HL-60 (cell line): Measurements from ENCODE around the gene PCSK2.

Source experiments
- DNase-seq, 2 experiments: peaks; one replicate each; pipeline ENCODE4 v3.0.0-alpha.2; 2010 to 2020; ENCODE audit warnings: low read depth in 1 of 2, low spot score in 1 of 2
- H3K27ac ChIP-seq: fragments of 250-450 bp; sonication (Bioruptor Pico); replicated peaks from 2 replicates; pipeline ENCODE4 v1.5.1; 2020; ENCODE audit warnings: mild to moderate bottlenecking, moderate library complexity
- H3K27me3 ChIP-seq: fragments of 250-450 bp; sonication (Bioruptor Pico); 2 replicates; pipeline ENCODE4 v1.5.1; 2021; ENCODE audit warnings: mild to moderate bottlenecking, moderate library complexity; ENCODE audit not compliant: insufficient read depth, poor library complexity, severe bottlenecking
- H3K4me3 ChIP-seq: replicated peaks from 2 replicates; pipeline ENCODE4 v1.5.1; 2011; ENCODE audit warnings: mild to moderate bottlenecking, control low read depth, low read length; ENCODE audit not compliant: insufficient read depth
- GABPA ChIP-seq: IDR thresholded peaks from 2 replicates; pipeline ENCODE4 v1.6.1; 2012; ENCODE audit warnings: low read depth
- POLR2AphosphoS5 ChIP-seq: IDR thresholded peaks from 2 replicates; pipeline ENCODE4 v1.6.1; 2012; ENCODE audit warnings: low read depth
- SPI1 ChIP-seq: IDR thresholded peaks from 2 replicates; pipeline ENCODE4 v1.6.1; 2012; ENCODE audit warnings: low read depth, mild to moderate bottlenecking, borderline replicate concordance
- TF ChIP-seq, protein P1 (sequence below): IDR thresholded peaks from one replicate; pipeline ENCODE4 v1.5.1; 2011; ENCODE audit warnings: low read length, control low read depth, inconsistent platforms; ENCODE audit not compliant: insufficient read depth
- TF ChIP-seq, protein P2 (sequence below): IDR thresholded peaks from 2 replicates; pipeline ENCODE4 v1.6.1; 2012; ENCODE audit warnings: low read depth; ENCODE audit not compliant: insufficient replicate concordance

Gene PCSK2

GRCh38 chr20:17494201-17494600, 267.4 kb downstream of the PCSK2 start:
- DNase-seq = no peak
- H3K27ac ChIP-seq = no peak overlapping the region
- no peak overlapping the region for H3K4me3 ChIP-seq
- no peaks in the 10 kb centered on the region for H3K27me3 ChIP-seq
- TF ChIP-seq, protein P1, sequence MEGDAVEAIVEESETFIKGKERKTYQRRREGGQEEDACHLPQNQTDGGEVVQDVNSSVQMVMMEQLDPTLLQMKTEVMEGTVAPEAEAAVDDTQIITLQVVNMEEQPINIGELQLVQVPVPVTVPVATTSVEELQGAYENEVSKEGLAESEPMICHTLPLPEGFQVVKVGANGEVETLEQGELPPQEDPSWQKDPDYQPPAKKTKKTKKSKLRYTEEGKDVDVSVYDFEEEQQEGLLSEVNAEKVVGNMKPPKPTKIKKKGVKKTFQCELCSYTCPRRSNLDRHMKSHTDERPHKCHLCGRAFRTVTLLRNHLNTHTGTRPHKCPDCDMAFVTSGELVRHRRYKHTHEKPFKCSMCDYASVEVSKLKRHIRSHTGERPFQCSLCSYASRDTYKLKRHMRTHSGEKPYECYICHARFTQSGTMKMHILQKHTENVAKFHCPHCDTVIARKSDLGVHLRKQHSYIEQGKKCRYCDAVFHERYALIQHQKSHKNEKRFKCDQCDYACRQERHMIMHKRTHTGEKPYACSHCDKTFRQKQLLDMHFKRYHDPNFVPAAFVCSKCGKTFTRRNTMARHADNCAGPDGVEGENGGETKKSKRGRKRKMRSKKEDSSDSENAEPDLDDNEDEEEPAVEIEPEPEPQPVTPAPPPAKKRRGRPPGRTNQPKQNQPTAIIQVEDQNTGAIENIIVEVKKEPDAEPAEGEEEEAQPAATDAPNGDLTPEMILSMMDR = no peak
- no peak for TF ChIP-seq GABPA
- TF ChIP-seq, protein P2, sequence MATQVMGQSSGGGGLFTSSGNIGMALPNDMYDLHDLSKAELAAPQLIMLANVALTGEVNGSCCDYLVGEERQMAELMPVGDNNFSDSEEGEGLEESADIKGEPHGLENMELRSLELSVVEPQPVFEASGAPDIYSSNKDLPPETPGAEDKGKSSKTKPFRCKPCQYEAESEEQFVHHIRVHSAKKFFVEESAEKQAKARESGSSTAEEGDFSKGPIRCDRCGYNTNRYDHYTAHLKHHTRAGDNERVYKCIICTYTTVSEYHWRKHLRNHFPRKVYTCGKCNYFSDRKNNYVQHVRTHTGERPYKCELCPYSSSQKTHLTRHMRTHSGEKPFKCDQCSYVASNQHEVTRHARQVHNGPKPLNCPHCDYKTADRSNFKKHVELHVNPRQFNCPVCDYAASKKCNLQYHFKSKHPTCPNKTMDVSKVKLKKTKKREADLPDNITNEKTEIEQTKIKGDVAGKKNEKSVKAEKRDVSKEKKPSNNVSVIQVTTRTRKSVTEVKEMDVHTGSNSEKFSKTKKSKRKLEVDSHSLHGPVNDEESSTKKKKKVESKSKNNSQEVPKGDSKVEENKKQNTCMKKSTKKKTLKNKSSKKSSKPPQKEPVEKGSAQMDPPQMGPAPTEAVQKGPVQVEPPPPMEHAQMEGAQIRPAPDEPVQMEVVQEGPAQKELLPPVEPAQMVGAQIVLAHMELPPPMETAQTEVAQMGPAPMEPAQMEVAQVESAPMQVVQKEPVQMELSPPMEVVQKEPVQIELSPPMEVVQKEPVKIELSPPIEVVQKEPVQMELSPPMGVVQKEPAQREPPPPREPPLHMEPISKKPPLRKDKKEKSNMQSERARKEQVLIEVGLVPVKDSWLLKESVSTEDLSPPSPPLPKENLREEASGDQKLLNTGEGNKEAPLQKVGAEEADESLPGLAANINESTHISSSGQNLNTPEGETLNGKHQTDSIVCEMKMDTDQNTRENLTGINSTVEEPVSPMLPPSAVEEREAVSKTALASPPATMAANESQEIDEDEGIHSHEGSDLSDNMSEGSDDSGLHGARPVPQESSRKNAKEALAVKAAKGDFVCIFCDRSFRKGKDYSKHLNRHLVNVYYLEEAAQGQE = no peak
- no peak for TF ChIP-seq POLR2AphosphoS5
- no peak for TF ChIP-seq SPI1

DNA sequence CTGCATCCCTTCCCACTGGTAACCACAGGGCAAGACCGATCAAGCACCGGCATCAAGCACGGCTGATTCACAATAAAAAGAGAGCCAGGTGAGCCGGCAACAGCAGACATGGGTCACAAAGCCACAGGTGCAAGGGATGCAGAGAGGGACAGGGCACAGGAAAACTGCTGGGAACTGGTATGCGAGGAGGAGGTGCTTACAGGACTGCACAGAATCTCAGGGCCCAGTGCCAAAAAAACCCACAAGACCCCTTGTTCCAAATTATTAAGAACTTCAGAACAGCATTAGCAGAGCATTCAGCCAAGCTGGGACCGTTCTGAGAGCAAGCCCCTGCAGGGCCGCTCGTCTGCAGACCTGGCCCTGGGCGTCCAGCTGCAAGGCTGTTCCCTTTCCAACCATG, 269.0 kb downstream of the PCSK2 start:
- Histone ChIP-seq H3K27ac (no peak overlapping the region), H3K4me3 (no peak overlapping the region), H3K27me3 (no peaks in the 10 kb centered on the region)
- no peak for DNase-seq
- TF ChIP-seq GABPA (no peak), SPI1 (no peak), POLR2AphosphoS5 (no peak)
- TF ChIP-seq, protein P1 = no peak
- TF ChIP-seq, protein P2 = no peak

GRCh38 chr20:17497821-17498580, 271.2 kb downstream of the PCSK2 start:
- TF ChIP-seq, protein P1 = no peak
- no peak for TF ChIP-seq POLR2AphosphoS5
- TF ChIP-seq SPI1 = no peak
- TF ChIP-seq, protein P2 = no peak
- TF ChIP-seq GABPA = no peak

More at GRCh38 chr20:17497821-17498580, 271.2 kb downstream of the PCSK2 start:
- Histone ChIP-seq H3K27me3 (no peaks in the 10 kb centered on the region), H3K4me3 (no peak overlapping the region), H3K27ac (no peak overlapping the region)
- DNase-seq = no peak
